NOMO-1 treated with dmso at 0.1 percent for 144 hours (cell line): Measurements from ENCODE around the gene TUBB2B.

Experiments used
- DNase-seq: peaks from one replicate; lab custom pipeline; 2025; ENCODE audit not compliant: unreplicated experiment; lab: John Stamatoyannopoulos, UW

Gene TUBB2B

DNA sequence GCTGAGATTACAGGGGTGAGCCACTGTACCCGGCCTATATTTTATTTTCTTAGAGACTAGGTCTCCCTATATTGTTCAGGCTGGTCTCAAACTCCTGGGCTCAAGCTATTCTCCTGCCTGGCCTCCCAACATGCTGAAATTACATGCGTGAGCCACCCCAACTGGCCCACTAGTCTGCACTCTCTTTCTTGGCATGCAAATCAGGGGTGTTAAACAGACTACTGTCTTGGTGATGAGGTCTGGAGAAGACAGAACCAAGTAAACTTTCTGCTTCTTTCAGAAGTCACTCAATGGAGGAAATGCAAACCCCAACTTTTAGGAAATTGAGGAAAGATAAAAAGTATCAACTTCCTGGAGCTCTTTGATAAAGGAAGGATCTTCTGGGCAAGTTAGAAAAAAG, 8.0 kb upstream of the TUBB2B start:
- DNase-seq = no peak

DNA sequence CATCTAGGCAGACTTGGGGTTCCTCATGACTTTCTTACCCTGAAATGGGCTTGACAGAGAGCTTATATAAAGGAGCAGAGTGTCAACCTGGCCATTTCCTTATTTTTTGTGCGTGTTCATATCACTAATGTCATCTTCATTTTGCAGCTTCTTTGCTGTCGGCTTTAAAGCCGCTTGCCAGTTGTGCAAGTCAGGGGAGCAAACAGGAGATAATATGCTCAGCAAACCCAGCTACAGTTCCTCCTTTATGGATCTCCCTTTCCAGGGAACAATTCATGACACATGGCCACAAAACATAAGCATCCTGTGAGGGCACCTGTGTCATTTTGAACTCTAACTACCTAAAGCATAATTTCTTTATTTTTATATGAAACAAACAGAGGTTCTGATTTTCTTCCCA, 6.5 kb upstream of the TUBB2B start:
- no peak for DNase-seq

DNA sequence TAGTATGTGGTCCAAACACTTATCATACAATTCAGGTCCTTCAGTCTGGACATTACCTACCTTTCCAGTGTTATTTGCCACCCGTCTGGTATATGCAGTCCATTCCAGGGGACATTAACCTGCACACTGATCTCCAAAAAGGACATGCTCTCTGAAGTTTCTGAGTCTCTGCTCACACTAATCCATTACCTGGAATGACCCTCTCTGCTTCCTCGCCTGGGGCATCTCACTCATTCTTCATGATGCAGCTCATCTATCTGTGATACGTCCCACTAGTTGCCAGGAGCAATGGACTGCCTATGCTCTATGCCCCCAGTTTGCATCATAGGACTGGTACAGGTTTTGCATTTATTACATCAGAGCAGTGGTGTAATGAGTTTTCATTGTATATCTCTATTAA, 5.9 kb upstream of the TUBB2B start:
- no peak for DNase-seq

DNA sequence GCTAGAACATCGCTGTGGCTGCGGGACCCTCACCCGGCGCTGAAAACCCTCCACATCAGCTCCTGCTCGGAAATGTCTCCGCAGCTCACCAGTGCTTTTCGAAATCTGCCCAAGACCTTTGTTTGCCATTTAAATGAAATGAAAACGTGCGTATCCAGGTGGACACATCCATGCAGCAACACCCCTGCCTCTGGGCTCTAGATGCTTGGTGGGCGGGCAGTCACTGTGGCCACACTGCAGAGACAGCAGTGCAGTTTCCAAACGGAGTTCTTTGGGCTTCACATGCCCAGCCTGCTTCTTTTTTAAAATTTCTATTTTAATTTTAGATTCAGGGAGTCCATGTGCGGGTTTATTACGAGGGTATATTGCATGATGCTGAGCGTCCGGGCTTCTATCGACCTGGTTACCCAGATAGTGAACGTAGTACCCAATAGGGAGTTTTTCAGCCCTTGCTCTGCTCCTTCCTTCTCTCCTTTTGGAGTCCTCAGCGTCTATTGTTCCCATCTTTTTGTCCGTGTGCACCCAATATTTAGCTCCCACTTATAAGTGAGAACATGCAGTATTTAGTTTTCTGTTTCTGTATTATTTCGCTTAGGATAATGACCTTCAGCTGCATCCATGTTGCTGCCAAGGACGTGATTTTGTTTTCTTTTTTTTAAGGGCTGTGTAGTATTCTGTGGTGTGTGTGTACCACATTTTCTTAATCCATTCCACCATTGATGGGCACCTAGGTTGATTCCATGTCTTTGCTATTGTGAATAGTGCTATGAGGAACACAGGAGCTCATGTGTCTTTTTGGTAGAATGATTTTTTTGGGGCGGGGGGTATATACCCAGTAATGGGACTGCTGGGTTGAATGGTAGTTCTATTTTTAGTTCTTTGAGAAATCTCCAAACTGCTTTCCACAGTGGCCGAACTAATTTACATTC, 4.8 kb upstream of the TUBB2B start:
- DNase-seq = no peak

DNA sequence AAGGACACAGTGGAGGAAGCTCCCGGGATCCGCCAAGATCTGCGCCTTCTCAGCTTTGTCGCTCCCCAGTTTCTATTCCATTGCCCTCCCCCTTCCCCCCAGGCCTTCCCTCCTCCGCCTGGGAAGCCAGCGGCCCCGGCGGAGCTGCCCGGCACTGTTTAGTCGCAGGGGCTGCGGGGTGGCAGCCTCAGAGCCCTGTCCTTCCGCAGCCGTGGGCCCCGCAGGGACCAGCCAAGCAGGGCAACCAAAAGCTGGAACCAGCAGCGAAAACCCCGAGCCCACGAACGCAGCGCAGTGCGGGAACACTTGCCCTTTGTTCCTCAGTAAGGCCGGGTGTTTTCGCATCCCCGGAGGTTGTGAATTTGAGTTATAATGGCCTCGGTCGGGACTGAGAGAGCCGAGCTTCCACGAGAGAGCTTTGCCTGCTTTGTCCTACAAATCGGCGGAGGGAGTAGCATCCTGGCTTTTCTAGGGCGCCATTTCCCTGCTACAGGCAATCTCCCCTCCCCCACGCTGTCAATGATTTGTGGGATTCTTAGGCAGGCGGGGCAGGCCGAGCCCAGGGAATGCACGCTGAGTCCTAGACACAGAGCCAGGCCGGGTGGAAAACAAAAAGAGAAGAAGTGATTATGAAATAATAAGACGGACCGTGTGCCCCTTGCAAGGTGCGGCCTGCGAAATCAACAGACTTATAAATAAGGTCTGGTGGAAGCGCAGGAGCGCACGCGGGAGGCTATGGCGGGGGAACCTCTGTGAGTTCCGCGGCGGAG, 4.0 kb upstream of the TUBB2B start:
- DNase-seq = no peak

DNA sequence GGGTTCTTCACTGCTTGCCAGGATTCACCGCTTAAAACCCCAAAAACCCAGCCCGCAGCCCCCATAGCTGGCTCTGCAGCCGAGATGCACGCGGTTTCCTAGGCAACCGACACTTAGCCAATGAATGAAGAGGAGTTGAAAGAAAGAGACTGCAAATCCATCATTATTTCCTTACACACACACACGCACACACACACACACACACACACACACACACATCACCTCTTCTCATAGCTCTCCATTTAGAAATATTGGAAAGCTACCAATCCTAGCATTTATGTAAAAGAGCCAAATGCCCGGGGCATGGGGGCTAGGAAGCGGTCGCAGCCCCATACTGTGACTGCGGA, 3.4 kb upstream of the TUBB2B start:
- no peak for DNase-seq

DNA sequence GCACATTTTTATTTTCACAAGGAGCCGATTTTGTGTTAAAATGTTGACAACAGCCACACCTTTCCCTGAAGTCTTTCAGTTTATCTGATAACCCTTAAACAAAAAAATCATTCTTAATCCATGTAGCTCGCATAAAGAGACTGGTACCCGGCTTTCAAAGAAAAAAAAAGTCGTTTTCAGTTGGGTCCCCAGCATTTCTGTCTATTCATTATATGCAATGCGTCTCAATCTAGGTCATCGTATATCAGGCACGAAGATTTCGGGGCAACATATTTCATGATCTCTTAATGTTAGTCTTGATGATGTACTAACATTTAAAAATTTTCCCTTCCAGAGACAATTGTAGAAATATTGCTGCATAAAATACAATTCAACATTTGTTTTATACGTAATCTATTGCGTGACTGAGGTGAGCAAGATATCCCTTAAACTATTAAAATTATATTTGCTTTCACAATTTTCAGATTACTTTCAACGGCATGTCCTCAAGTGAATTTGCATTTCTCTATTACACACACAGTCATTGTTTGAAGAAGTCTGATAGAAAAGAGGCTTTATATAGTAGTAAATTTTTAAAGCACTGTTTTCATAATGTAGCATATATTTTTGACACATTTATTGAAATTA, 2.9 kb upstream of the TUBB2B start:
- DNase-seq = no peak

DNA sequence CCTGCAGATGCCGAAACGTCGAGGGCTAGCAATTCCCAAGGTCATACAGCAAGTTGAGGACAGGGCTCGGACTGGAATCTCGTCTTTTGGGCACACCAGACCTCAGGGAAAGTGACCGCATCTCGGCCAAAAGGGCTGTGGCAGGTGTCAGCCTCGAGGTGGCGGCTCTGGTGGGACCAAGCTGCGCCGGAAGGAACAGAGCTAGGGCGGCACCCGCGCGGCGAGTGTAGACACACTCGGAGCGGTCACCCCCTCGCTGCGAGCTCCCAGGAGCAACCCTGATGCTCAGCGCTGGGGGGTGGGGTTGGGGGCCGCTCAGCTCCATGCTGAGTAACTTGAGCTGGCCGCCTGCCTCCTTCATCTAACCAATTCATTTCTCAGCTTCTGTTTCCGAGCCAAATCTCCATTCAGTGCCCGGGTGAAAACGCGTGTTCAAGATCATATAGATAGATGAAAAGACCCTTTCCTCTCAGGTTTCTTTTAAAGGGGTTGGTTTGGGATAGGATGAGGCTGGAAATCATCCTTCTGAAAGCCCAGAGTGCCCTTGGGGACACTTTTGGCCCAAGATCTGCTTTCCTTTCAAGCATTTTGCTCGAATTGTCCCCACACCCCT, 2.2 kb upstream of the TUBB2B start:
- DNase-seq = no peak

DNA sequence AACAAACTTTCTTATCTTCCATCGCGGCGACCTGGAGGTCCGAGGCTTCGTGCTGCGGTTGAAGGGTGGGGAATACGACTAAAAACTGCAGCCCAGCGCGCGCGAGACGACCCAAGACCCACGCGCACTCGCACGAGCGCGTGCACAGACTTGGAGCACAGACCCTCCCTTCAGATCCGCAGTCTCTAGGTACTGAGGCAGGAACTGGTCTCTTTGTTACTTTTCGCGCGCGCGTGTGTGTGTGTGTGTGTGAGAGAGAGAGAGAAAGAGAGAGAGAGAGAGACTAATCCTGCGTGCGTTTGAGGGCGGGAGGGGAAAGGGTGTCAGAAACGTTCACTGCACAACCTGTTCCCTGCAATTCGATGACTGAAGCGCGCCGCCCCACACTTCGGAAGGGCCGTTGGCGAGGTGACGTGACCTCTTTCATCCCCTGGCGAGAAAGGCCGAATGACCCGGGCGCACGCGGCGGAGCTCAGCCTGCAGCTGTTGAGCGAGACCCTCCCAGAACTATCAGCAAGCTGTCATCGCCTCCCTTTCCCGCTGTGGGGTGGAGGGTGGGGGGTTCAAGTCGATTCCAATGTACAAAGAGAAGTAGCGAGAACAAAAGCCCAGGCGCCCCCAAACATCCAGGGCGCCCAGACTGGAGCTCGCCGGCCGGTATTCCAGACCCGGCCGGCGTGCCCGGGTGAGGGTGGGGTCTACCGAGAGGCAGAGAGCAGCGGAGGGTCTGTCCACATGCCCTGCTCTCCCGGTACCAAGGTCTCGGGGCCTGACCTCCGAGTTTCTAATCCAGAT, 1.5 kb upstream of the TUBB2B start:
- no peak for DNase-seq

DNA sequence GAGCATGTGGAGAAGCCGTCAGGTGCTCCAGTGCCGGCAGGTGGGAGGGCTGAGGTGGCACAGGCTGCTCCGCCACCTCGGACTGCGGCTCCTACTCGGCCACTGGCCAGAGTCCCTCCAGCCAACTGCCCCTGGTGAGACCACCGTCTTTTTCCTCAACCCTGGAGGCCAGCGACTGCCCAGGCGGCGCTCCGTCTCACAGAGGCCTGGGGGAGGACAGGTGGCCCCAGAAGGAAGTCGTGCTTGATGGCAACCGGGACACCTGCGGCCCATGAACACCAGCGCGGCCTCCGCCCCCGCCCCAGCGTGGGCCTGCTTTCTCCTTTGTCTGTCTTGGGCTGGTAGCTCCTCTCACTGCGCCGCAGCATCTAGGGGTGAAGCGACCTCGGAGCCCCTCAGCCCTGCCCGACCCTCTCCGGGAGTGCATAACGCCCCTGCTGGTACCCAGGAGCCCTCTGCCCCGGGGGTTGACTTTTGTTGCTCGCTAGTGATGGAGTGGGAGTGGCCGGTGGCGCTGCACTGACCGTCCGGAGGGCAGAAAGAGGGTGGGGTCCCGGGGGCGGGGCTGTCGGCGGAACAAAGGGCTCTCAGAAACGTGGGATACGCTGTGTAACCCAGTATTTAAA, 706 bp upstream of the TUBB2B start:
- no peak for DNase-seq

DNA sequence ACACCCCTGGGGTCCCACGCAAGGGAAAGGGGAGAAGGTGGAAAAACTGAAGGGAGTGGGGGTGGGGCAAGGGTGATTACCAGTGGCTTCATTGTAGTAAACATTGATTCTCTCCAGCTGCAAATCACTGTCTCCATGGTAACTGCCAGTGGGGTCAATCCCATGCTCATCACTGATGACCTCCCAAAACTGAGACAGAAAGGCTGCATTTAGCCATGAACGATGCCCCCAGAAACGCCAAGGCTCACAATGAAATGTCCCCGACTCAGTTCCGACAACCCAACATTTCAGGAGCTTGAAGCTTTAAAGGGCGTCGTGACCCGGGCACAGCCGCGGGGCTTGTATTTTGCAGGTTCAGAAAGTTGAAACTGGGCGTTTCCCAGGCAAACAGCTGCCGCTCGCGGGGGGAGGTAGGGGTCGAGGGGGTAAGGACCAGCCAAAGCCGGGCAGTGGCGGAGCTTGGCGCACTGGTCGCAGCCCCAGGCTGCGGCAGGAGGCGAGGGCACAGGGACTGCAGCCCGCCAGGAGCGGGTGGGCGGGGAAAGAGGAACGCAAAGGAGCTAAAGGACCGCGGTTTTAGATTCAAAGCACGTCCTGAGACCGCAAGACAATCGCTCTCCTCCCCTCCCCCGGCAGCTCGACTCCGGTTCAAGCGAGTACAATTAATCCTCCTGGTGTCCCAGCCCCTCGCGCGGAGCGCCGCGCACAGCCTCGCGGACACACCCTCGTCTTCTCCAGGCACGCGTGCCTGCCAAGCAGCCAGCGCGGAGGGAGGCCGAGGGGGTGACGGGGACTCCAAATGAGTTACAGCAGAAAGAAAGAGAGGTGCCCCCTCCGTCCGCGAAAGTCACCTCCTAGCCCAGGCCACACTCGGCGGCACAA, 731 bp downstream of the TUBB2B start:
- DNase-seq = no peak

DNA sequence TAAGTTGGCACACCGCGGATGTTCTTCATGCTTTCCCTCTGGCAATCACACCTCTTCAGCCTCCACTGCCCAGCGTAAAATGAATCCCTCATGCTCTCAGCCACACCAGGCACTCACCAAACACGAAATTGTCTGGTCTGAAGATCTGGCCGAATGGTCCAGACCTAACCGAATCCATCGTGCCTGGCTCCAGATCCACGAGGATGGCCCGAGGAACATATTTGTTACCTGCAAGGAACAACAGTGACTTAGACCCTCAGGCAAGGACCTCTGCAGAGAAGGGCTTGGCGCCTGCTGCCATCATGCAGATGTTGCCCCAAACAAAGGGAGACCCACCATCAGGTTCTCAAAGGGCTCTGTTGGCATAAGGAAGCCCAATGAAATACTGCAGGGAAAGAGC, 1.4 kb downstream of the TUBB2B start:
- DNase-seq = no peak

DNA sequence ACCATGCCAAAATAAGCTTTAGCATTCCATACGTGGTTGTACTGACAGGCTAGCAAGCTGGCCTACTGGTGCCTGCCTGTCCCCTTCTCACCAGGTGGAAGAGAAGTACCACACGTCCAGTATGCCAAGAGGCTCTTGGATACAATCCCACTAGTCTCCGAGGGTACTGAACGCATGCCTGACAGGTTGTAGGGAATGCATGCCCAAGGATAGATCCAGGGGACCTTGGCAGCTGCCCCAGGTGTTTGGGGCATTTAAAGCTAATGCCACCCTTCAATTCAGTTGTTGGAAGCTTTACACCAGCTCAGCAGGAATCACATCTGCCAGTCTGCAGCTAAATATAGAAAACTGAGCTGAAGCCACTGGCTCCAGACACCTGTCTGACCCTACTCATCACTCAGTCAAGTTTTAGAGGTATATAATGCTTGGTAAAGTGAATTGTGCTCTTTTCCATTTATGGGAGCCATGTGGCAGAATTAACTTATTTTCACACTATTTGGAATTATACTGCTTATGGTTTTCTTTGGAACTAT, 4.9 kb downstream of the TUBB2B start:
- no peak for DNase-seq

DNA sequence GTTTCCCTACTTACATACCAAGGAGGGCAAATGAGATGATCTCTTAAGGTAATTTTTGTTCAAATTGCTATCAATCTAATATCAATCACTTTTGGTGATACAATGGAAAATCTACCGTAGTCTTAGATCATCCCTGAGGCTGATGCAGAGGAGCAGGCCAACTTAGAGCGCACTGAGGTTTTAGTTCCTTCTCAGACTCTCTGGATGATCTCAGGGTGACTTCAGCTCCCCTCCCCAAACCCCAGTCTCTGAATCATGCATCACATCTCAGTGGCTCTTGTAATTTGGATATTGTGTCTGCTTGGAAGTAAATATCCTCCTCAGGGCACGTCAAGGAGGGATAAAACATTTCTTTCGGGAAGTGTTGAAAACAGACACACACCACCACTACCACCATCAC, 5.9 kb downstream of the TUBB2B start:
- no peak for DNase-seq

DNA sequence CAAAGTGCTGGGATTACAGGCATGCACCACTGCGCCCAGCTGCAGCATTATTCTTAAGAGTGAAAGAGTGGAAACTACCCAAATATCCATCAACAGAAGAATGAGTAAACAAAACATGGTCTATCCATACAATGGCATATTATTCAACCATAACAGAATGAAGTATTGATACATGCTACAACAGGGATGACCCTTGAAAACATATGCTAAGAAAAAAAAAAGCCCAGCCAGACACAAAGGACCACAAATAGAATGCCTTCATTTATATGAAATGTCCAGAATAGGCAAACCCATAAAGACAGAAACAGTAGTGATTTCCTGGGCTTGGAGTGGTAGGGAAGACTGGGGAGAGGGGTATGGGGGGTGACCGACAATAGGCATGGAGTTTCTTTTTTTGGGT, 7.1 kb downstream of the TUBB2B start:
- DNase-seq = no peak

DNA sequence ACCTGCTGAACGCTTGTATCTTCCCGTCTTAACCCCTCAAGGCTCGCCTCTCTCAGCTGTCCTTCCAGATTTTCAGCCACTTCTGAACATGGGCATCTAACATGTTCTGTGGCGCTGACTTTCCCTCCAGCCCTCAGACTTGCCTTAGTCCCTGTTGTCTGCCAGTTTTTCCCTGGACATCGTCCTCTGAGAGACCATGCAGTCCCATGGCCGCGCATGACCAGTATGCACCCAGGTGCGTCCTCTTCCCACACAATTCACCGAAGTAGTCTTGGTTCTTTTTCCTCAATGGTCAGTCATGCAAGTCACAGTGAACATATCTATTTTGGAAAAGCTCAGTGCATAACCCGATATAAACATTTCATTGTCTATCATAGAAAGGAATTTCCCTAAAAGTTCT, 9.2 kb downstream of the TUBB2B start:
- no peak for DNase-seq

DNA sequence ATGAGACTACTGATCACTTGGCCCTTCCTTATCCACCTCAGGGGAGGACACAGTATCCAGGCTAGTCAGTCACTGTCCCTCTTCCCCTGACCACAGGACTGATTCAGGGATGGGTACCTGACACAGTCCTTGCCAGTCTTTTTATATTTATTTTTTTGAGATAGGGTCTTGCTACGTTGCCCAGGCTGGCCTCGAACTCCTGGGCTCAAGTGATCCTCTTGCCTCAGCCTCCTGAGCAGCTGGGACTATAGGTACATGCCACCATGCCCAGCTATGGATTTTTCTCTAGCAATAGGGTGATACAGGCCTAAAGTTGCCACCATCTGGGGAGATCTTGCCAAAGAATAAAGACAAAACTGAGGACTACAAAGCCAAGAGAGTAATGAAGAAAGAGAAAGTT, 10.2 kb downstream of the TUBB2B start:
- no peak for DNase-seq

DNA sequence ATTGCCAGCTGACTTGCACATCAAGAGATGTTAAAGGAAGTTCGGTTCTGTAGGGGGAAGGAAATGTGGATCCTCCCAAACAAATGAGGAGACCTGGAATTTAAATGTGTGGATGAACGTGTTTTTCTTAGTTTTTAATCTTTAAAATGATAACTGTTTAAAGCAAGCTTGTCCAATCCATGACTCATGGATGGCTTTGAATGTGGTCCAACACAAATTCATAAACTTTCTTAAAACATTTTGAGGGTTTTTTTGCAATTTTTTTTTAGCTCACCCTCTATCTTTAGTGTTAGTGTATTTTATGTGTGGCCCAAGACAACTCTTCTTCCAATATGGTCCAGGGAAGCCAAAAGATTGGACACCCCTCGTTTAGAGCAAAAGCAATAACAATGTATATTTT, 12.6 kb downstream of the TUBB2B start:
- no peak for DNase-seq

DNA sequence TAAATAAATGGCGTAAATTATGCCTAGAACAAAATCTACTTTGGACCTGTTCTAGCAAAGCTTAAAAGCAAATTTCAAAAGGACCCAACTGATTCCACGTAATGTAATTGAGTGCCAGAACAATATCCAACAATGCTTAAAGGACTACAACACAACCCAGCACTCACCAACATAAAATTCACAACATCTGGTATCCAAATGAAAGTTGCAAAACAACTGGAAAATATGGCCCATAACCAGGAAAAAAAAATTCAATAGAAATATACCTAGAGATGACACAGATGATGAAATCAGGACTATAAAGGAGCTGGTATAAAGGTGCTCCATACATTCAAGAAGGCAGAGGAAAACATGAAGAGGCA, 14.1 kb downstream of the TUBB2B start:
- no peak for DNase-seq
